Activated T-helper 1 cell treated with Interleukin-2 at 50 U/mL for 16 hours (primary cell): ENCODE results near the gene LOXHD1.

Source experiments
- DNase-seq: peaks from one replicate; pipeline ENCODE4 v3.0.0-alpha.2; 2020; ENCODE audit warnings: low read depth

The LOXHD1 gene

DNA sequence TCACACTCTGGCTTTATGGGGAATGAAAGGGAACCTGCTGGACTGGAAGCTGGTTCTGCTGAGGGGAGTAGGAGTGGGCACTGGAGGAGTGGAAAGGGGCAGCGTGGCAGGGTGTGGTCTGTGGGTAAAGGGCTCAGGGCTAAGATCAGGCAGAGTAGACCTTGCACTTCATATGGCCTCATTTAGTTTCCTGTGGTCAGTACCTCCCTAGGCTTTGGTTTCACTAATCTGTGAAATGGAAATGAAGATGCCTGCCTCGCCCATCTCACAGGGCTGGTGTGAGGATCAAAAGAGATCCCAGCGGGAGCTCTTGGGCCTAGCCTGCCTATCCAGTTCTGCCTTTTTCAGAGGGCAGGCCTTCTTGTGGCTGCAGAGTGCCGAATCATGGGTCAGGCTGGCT, 208.7 kb downstream of the LOXHD1 start:
- no peak for DNase-seq

DNA sequence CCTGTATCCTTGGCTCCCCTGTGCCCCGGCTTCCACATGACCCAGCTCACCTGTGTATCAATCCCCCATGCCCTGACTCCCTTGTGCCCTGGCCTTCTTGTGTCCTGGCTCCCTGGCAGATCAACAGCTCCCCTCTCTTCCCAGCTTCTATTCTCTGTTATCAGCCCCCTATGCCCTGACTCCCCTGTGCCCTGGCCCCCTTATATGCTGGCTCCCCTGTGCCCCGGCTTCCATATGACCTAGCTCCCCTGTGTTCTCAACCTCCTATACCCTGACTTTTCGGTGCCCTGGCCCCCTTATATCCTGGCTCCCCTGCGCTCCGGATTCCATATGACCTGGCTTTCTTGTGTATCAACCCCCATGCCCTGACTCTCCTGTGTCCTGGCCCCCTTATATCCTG, 209.2 kb downstream of the LOXHD1 start:
- DNase-seq: no peak

DNA sequence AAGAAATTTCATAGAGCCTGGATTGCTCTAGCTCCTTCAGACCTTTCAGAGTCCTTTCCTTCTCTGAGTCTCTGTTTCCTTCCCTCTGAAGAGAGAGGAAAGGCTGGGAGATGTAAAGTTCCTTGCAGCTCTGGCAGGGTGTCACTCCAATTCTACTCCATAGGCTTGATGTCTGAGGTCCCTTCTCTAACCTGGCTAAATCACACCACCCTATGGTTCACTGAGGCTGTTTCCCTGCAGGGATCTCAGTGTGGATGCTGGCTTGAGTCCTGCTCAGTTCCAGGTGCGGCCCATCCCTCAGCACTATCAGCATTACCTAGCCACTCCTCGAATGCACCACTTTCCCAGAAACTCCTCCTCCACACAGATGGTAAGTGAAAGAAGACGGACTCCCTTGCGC, 209.7 kb downstream of the LOXHD1 start:
- no peak for DNase-seq

DNA sequence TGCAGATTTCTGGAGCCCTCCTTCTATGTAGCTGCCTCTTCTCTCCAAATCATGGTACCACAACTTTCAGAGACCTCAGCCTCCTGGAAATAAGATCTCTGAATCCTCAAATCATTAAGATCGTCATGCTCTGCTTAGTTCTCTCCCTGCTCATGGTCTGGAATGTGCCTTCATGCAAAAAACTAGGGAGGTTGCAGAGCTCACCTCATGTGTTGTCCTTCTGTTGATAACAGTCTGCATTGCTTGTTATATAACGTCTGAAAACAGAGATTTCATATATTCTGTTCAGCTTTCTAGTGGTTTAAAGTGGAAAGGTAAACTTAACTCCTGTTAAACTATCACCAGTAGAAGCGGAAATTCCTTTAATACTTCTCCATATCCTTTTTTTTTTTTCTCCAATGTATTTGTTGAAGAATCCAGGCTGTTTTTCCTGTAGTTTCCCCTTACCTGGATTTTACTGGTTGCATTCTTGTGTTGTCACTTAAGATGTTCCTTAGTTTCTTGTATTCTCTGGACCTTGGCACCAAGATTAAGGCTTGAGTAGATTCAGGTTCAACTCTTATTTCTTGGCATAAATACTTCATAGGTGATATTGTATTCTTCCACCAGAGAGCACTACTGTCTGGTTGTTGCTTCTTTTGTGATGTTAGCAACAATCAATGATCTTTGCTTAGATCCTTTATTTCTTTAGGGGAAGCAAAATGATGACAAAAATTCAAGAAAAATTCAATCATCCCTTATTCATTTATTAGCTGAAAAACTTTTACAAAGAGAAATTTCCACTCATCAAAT, 211.3 kb downstream of the LOXHD1 start:
- DNase-seq: no peak

DNA sequence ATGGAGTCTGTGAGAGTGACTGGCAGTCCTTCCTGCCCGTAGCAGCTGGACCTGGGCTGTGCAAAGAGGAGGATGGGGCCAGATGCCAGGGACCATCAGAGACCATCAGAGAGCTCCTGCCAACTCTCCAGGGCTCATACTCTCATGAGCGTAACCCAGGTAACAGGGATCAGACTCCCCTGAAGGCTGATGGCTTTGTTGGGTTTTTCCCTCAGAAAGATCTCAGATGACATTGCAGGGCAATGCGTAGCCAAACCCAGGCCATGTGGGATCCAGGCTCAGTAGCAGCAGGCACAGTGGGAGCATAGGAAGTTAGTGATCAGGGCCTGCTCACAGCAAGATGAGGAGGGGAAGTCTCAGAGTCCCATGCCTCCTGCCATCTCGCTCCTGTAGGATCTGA, 218.0 kb downstream of the LOXHD1 start:
- no peak for DNase-seq

DNA sequence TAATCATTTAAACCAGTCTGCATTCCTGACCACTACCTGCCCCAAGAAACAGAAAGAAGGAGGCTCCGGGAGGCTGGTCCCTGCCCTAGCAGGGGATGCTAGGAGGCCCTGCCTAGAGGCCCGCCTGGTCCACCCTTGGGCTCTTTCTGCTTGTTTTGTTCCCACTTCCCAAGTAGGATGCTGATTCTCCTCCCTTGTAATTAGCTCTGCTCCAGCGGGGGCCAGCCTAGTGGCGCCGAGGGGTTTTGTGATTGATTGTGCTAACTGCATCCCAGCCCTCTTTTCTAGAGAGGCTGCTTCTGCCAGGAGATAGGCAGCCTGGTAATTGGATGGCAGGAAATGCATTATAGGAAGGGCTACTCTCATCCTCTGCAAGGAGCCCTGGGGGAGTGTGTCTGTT, 220.0 kb downstream of the LOXHD1 start:
- no peak for DNase-seq

DNA sequence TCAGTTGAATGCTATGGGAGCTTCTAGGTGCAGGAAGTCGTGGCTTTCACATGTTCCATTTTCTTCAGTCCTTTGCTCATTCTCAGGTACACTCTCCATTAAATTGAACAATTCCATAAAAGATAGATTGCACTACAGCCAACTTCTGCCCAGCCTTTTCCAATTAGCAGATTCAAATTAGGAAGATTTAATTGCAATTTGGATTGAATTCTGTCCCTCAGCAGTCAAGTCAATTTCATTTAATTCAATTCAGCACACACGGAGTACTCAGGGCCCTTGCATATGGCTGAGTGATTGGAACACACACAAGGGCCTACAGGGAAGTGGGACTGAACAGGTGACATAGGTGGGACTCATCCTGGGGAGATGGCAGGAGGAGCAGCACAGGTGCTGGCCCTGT, 220.4 kb downstream of the LOXHD1 start:
- no peak for DNase-seq

DNA sequence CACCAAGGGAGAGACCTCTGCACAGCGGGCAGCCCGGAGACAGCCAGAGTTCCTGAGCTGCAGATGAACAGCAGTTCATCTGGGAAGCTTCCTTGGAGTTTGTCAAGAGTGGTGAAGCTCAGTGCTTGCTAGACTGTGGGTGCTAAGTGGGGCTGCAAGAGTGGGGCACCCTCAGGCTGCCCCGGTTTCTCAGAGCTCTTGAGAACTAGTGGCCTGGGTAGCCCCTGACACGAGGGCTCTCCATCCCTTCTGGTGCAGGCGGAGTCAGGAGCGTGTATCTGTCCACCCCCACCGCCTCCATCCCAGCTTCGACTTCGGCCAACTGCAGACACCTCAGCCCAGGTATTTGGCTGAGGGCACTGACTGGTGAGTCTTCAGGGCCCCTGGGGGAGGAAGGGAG, 222.0 kb downstream of the LOXHD1 start:
- no peak for DNase-seq

DNA sequence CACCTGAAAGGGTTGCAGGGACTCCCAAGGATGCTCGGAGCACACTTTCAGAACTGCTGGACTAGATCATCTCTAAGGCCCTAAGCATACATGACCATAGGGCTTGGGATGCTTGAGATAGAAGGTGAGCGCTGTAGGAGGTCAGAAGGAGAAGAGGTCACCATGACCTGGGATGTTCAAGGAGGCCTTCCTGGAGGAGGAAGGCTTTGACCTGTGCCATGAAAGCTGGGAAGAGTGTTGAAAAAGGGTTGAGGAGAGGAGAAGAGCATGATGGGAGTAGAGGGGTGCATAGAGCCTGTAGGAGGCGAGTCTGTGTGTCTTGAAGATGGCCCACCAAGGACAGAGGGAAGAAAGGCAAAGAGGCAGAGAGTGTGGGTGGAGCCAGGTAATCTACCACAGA, 222.4 kb downstream of the LOXHD1 start:
- no peak for DNase-seq

DNA sequence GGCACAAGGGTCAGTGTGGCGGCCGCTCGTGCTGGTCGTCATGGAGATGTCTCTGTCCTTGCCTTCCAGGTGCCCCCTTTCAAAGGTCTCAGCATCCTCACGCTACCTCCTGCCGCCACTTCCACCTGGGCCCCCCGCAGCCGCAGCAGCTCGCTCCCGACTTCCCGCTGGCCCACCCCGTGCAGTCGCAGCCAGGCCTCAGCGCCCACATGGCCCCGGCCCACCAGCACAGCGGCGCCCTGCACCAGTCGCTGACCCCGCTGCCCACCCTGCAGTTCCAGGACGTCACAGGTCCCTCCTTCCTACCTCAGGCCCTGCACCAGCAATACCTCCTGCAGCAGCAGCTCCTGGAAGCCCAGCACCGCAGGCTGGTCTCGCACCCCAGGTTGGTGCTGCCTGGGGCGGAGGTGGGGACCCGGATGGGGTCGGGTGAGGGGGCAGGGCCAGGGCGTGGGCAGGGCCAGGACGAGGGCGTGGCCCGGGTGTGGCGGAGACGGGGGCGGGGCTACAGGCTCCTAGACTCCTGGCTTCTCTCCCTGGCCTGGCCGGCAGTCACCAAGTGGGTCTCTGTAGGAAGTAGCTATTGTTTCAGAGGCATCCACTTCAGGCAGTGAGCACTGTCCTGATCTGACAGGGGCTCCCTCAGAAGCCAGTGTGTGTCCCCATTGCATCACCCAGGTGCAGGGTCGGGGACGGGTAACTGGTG, 223.7 kb downstream of the LOXHD1 start:
- DNase-seq: no peak

DNA sequence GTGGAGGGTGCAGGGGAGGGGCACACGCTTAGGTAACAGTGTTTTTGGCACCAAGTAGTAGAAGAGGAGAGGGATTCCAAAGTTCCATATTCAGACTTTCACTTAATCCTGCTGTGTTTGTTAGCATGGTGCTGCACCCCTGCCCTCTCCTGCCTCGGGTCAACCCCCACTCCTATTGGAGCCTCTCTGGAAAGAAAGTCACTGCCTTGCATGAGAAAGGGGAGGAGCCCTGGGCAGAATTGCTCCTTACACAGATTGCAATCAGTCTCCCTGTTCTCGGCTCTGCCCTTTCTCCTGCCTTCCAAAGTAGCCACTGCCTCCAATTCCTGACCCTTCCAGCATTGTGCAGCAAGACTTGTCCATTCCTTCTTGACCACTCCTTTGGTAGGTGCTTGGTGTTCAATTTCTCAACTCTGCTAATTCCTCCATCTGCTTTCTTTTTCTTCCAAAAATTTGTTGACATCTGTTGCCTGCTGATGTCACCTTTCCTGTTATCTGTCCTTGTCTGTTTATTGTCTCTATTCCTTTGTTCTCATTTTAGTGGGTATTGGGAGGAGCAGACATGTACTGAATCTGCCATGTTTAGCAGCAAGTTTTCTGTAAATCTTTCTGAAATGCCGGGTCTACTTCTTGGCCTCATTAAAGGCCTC, 225.4 kb downstream of the LOXHD1 start:
- DNase-seq: no peak

DNA sequence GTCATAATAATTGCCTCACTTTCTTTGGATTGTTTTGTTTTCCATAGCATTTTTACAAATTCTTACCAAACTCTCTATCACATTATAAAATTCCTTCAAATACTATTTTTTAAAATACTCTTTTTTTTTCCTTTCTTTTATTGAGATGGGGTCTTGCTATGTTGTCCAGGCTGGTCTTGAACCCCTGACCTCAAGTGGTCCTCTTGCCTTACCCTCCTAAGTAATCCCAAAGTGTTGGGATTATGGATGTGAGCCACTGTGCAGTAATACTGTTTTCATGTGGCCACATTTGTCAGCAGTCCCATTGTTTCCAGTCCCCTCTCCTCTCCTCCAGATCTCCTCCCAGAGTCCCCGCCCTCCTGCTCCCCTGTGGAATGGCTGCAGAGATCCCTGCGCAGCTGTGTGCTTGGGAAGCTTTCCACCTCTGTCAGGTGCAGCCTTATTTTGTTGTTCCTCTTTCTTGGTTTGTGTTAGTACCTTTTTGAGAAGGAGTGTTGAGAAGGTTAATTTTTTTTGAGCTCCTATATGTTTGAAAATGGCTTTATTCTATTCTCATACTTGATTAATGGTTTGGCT, 227.3 kb downstream of the LOXHD1 start:
- no peak for DNase-seq

DNA sequence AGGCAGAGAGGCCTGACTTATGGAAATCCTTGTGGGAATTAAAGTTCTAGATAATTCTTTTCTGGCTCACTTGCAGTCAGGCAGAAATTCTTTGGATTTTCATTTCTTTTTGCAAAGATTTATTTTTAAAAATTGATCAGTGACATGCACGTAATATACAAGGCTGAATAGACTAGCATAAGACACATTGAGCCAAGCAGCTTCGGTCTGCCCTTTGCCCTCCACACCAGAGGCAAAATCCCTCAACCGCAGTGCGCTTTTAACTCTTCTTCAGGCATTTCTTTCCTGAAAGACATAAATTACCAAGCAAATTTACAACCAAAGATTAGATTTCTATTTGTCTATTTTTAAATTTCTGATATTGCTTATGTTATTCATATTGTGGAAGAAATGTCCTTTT, 227.9 kb downstream of the LOXHD1 start:
- no peak for DNase-seq

DNA sequence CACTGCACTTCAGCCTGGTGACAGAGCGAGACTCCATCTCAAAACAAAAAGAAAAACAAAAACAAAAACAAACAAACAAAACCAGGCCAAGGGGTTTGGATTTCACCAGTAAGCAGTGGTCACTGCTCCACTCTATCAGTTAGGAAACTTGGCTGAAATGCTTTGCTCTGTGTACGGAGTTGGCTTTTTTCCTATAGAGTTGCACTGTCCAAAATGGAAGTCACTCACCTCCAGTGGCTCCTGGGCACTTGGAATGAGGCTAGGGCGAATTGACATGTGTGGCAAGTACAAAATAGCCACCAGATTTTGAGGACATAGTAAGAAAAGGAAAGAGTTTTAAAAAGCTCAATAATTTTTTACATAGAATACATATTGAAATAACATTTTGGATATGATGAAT, 228.7 kb downstream of the LOXHD1 start:
- no peak for DNase-seq

DNA sequence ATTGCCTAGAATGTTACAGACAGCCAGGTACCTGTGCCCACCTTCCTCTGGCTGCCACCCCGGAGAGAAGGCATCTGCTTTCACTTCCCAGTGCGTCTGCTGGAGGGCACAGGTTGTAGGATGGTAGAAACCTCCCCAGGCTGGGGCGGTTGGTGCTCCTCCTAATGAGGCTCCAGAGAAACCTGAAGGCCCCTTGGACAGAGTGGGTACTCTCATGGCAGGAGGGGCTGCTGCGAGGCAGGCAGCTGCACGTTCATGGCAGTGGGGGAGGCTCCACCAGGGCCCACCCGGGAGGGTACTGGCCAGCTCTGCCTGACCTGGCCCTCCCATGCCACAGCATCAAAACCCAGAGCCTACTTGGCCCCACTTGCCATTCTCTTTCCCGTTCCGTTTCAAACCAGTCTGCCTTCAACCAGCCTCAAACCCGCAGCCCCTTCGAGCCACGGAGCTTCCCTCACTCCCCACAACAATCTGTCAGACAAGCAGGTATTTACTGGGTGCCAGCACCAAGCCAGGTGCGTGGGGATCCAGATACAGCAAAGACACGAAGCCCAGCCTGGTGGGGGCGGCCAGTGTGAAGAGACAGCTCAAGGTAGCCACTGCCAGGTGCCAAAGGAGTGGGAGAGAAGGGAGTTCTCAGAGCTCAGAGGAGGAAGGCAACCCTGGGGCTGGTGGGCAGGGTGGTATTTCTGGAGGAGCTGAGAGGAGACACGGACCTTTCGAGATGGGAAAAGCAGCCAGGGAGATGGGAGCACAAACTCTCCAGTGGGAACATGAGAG, 229.6 kb downstream of the LOXHD1 start:
- DNase-seq: no peak
